TTC549 (cell line): ENCODE results near the gene ABCG5.

Source experiments
- FAIRE-seq: peaks from 2 replicates; lab custom pipeline; 2012; peaks lifted over from hg19 to GRCh38; lab: Jason Lieb, UNC

Gene ABCG5

GRCh38 chr2:43841949-43842865 is 3.6 kb upstream of the ABCG5 start:
- no peak for FAIRE-seq

GRCh38 chr2:43840965-43841364 is 2.3 kb upstream of the ABCG5 start:
- FAIRE-seq, result no peak

GRCh38 chr2:43839776-43840564 is 1.3 kb upstream of the ABCG5 start:
- FAIRE-seq, result no peak

GRCh38 chr2:43837831-43838559 is 644 bp downstream of the ABCG5 start:
- FAIRE-seq, result no peak

- no peak for FAIRE-seq
Observed at GRCh38 chr2:43837033-43837432, 1.6 kb downstream of the ABCG5 start.

GRCh38 chr2:43832457-43832856 is 6.2 kb downstream of the ABCG5 start:
- FAIRE-seq, result no peak

- no peak for FAIRE-seq
Observed at GRCh38 chr2:43831543-43832294, 6.9 kb downstream of the ABCG5 start.

GRCh38 chr2:43826305-43827250 is 12.1 kb downstream of the ABCG5 start:
- no peak for FAIRE-seq

- no peak for FAIRE-seq
Observed at GRCh38 chr2:43825841-43826240, 12.8 kb downstream of the ABCG5 start.

- FAIRE-seq, result no peak
Observed at GRCh38 chr2:43824951-43825493, 13.6 kb downstream of the ABCG5 start.

- no peak for FAIRE-seq
Observed at GRCh38 chr2:43824512-43824911, 14.1 kb downstream of the ABCG5 start.

GRCh38 chr2:43823751-43824150 is 14.9 kb downstream of the ABCG5 start:
- FAIRE-seq, result no peak

- no peak for FAIRE-seq
Observed at GRCh38 chr2:43822839-43823238, 15.8 kb downstream of the ABCG5 start.

GRCh38 chr2:43819491-43820163 is 19.0 kb downstream of the ABCG5 start:
- FAIRE-seq, result no peak

- no peak for FAIRE-seq
Observed at GRCh38 chr2:43818761-43819160, 19.9 kb downstream of the ABCG5 start.

- peak; percentile 71 for FAIRE-seq
Observed at GRCh38 chr2:43814711-43815110, 23.9 kb downstream of the ABCG5 start.

- FAIRE-seq, result no peak
Observed at GRCh38 chr2:43812947-43813346, 25.7 kb downstream of the ABCG5 start.

- no peak for FAIRE-seq
Observed at GRCh38 chr2:43812006-43812405, 26.6 kb downstream of the ABCG5 start.

- no peak for FAIRE-seq
Observed at GRCh38 chr2:43810888-43811287, 27.8 kb downstream of the ABCG5 start.

- no peak for FAIRE-seq
Observed at GRCh38 chr2:43810452-43810851, 28.2 kb downstream of the ABCG5 start.
